GM06990 (cell line): ENCODE measurements around the gene TBC1D22A.

Experiments
- DNase-seq: peaks from one replicate; pipeline ENCODE4 v3.0.0-alpha.2; 2011; ENCODE audit not compliant: insufficient read length; ENCODE audit errors: extremely low read depth
- H3K27me3 ChIP-seq: replicated peaks from 2 replicates; pipeline ENCODE4 v1.6.0; 2011; ENCODE audit warnings: low read length; ENCODE audit not compliant: control insufficient read depth, insufficient read depth
- H3K36me3 ChIP-seq: 2 replicates; pipeline ENCODE4 v1.5.1; 2011; ENCODE audit warnings: low read length; ENCODE audit not compliant: control insufficient read depth, insufficient read depth
- H3K4me3 ChIP-seq: replicated peaks from 2 replicates; pipeline ENCODE4 v1.5.1; 2011; ENCODE audit warnings: low read depth, mild to moderate bottlenecking, control low read depth, low read length
- TF ChIP-seq, protein P1 (sequence below): IDR thresholded peaks from 2 replicates; pipeline ENCODE4 v1.5.1; 2011; ENCODE audit warnings: low read length, control low read depth, mild to moderate bottlenecking, inconsistent platforms; ENCODE audit not compliant: insufficient read depth, poor library complexity, severe bottlenecking

The TBC1D22A gene

DNA sequence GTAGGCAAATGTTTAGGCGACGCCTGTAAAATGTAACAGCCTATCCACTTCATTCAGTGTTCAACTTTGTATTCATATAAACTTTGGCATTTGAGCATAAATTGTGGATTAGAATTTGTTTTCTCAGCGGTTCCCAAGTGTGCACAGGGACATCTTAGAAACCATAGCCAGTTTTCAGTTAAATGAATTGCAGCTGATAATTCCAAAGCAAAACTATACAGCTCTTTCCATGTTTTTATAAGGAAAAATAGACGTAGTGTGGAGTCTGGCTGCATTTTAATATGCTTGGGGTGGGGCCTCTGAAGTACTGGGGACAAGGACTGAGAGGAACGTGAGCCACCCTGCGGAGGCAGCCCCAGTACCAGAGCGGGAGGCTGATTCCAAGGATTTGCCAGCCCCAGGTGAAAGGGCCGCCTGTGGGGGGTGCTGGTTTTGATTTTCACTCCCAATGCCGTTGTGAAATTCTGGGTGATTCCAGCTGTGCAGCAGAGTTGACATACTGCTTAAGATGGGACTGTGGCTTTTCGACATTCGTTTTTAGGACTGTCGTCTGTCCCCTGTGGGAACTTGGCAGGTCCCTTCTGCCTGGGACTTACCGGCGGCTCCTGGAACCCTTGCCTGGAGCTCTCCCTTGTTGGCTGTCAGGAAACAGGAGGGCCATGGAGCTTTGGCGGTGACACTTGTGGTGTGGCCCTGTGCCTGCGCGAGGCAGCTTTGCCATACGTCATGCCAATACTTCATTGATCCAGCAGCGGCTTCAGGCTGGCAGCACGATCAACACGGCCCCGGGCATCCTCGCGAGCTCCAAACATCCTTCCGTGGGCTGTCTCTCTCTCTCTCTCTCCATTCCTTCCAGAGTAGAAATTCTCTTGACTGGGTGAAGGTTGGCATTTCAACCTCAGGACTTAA is 370.9 kb downstream of the TBC1D22A start:
- no peaks in the 10 kb centered on the region for H3K27me3 ChIP-seq
- DNase-seq: no peak
- H3K36me3 ChIP-seq: peaks cover 3% of the 10 kb centered on the region
- H3K4me3 ChIP-seq: no peak overlapping the region
- TF ChIP-seq, protein P1, sequence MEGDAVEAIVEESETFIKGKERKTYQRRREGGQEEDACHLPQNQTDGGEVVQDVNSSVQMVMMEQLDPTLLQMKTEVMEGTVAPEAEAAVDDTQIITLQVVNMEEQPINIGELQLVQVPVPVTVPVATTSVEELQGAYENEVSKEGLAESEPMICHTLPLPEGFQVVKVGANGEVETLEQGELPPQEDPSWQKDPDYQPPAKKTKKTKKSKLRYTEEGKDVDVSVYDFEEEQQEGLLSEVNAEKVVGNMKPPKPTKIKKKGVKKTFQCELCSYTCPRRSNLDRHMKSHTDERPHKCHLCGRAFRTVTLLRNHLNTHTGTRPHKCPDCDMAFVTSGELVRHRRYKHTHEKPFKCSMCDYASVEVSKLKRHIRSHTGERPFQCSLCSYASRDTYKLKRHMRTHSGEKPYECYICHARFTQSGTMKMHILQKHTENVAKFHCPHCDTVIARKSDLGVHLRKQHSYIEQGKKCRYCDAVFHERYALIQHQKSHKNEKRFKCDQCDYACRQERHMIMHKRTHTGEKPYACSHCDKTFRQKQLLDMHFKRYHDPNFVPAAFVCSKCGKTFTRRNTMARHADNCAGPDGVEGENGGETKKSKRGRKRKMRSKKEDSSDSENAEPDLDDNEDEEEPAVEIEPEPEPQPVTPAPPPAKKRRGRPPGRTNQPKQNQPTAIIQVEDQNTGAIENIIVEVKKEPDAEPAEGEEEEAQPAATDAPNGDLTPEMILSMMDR: no peak

DNA sequence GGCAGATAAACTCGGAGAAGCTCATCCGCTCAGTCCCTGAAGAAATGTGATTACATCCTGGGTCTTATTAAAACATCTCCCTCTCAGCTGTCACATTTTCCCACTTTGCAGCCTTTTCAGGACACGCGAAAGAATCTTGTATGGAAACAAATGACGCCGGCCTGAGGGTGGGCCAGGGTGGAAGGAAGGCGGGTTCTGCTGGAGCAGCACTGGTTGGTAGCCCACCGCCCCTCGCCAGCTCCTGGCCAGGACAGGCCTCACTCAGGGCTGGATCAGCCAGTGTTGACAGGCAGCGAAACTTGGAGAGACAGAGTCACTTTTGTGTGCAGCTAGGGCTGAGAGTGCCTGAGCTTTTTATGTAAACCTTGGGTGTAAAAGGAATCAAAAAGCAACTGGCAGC is 371.8 kb downstream of the TBC1D22A start:
- H3K27me3 ChIP-seq: no peaks in the 10 kb centered on the region
- no peak for DNase-seq
- no peaks in the 10 kb centered on the region; the same call in 1 of the 2 replicates for H3K36me3 ChIP-seq
- TF ChIP-seq, protein P1: no peak
- H3K4me3 ChIP-seq: no peak overlapping the region

DNA sequence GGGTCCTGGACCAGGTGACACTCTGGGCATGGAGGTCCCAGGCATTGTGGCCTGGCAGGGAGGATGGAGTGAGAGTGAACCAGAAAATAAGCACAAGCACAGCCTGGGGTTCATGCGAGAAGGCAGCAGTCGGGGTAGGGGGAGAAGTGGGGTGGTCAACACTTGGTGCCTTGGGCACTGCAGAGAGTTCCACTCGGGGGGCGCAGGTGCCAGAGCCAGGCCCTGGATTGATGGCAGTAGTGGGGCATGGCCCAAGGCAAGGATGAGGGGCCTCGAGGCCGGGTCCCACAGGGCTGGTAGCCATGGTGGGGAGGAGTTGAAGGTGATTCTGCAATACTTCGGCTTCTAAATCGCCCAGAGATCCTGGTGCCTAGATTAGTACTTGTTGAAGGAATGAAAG is 372.9 kb downstream of the TBC1D22A start:
- DNase-seq: no peak
- H3K4me3 ChIP-seq: no peak overlapping the region
- no peaks in the 10 kb centered on the region; the same call in 1 of the 2 replicates for H3K36me3 ChIP-seq
- no peaks in the 10 kb centered on the region for H3K27me3 ChIP-seq
- TF ChIP-seq, protein P1: no peak

DNA sequence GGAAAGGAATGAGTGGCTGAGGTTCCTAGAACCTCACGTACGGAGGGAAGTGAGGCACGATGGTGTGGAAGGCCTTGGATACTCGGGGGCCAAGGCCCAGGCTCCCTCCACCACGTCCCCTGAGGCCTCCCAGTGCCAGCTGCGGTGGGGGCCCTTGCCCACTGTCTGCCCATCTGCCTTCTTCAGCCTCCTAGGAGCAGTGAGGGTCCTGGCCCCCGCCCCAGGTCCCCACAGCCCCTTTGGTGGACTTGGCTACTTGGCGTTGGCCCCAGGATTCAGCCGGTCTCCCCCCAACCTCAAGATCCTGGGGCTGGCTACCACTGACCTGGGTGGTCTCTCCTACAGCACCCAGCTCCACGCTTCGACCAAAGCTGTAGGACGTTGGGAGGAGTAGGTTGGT is 373.6 kb downstream of the TBC1D22A start:
- no peaks in the 10 kb centered on the region for H3K27me3 ChIP-seq
- H3K36me3 ChIP-seq: no peaks in the 10 kb centered on the region; the same call in 1 of the 2 replicates
- no peak for DNase-seq
- H3K4me3 ChIP-seq: no peak overlapping the region
- TF ChIP-seq, protein P1: no peak

DNA sequence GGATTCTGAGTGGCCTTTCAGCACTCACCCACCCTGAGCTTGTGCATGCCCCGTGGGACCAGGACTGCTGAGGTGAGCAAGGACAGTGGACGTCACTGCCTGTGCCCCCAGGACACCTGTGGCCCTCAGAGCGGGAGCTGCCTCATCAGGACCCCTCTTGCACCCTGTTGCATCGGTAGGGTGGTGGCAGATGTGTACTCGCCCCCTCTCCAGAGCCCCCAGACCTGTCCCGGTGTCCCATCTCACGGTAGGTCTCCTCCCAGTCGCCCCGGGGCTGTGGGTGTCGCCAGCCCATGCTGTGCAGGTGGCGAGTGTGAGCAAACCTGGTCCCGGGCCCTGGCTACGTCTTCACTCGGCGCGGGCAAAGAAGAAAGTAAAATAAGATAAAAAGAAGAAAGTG is 374.2 kb downstream of the TBC1D22A start:
- no peak overlapping the region for H3K4me3 ChIP-seq
- no peaks in the 10 kb centered on the region; the same call in 1 of the 2 replicates for H3K36me3 ChIP-seq
- no peak for DNase-seq
- no peaks in the 10 kb centered on the region for H3K27me3 ChIP-seq
- TF ChIP-seq, protein P1: no peak
